ENCODE measurements around the gene GLRX.

GLRX gene

GRCh38 chr5:95779611-95780010 lies 42.9 kb downstream of the GLRX start:
- DNase-seq, result no peak

GRCh38 chr5:95778713-95779436 lies 43.7 kb downstream of the GLRX start:
- DNase-seq, result no peak

GRCh38 chr5:95777441-95777840 lies 45.1 kb downstream of the GLRX start:
- DNase-seq, result no peak

GRCh38 chr5:95773335-95774059 lies 49.0 kb downstream of the GLRX start:
- no peak for DNase-seq

- no peak for DNase-seq
These were observed 50.6 kb downstream of the GLRX start for GRCh38 chr5:95771892-95772291.

GRCh38 chr5:95770830-95771708 lies 51.5 kb downstream of the GLRX start:
- no peak for DNase-seq

GRCh38 chr5:95768731-95769130 lies 53.8 kb downstream of the GLRX start:
- DNase-seq, result no peak

- DNase-seq, result no peak
These were observed 58.6 kb downstream of the GLRX start for GRCh38 chr5:95763941-95764340.
